HCT116 (cell line): ENCODE data around the gene SCGB3A1. TPM values are rescaled to one million over a fixed set of nuclear protein-coding genes. Genes with fewer than 3 reads are reported as not detected.

ENCODE experiments used
- ATAC-seq: fragments of 200-7000 bp; cut with Tn5 transposase; 2 replicates; pipeline ENCODE4 v1.9.1; 2020; ENCODE audit warnings: mild to moderate bottlenecking, moderate library complexity
- BruUV-seq: library from RNA; stranded (reverse); fragments of 400-500 nt; replicated peaks from 2 replicates; lab custom pipeline; 2021; lab: Mats Ljungman, UMichigan
- CTCF ChIA-PET: fragments of 300-600 bp; sonication (Branson Sonifier 250); formaldehyde crosslinking; loops from one replicate; lab custom pipeline; 2021; ENCODE audit warnings: antibody characterized with exemption; lab: Charles Lee
- POLR2A ChIA-PET: fragments of 300-600, 350-600 bp; sonication (Branson Sonifier 250); formaldehyde crosslinking; loops from one replicate; lab custom pipeline; 2021; ENCODE audit warnings: antibody characterized with exemption; lab: Charles Lee
- RAD21 ChIA-PET, 2 experiments: fragments of 300-600 bp; sonication (Branson Sonifier 250); formaldehyde crosslinking; loops; one replicate each; lab custom pipeline; 2023; ENCODE audit warnings: low total read pairs in 2 of 2; ENCODE audit not compliant: uncharacterized antibody in 2 of 2, unreplicated experiment in 2 of 2, low non-redundant PET in 1 of 2; lab: Charles Lee
- DNase-seq: peaks from one replicate; pipeline ENCODE4 v3.0.0-alpha.2; 2010; ENCODE audit warnings: low read depth, low spot score
- H2AFZ ChIP-seq: fragments of 200-600 bp; shearing (Covaris generic), sonication (generic); 2 replicates; pipeline ENCODE4 v1.6.1; 2017; ENCODE audit warnings: low read depth, mixed run types, mixed read lengths, antibody characterized with exemption, low read length; ENCODE audit not compliant: poor library complexity, severe bottlenecking
- H3K27ac ChIP-seq: 2 replicates; pipeline ENCODE4 v1.5.1; 2012; ENCODE audit warnings: low read depth, low read length
- H3K27me3 ChIP-seq: fragments of 200-600 bp; sonication (generic); 2 replicates; pipeline ENCODE4 v1.6.1; 2016; ENCODE audit warnings: mixed run types, low read length, mixed read lengths; ENCODE audit not compliant: insufficient read depth
- H3K36me3 ChIP-seq, 2 experiments: fragments of 200-500 bp in 1 of 2; fragments of 200-600 bp in 1 of 2; sonication (Bioruptor generic) in 1 of 2; sonication (generic) in 1 of 2; 2 replicates each; pipeline versions ENCODE4 v1.5.1 to v1.6.1; 2014 to 2016; ENCODE audit warnings: low read length in 2 of 2, inconsistent platforms in 1 of 2, mixed read lengths in 1 of 2, mixed run types in 1 of 2; ENCODE audit not compliant: insufficient read depth in 2 of 2, control insufficient read depth in 1 of 2
- H3K4me1 ChIP-seq, 2 experiments: fragments of 200-600 bp in 1 of 2; sonication (generic) in 1 of 2; 2 replicates each; pipeline versions ENCODE4 v1.5.1 to v1.6.1; 2012 to 2017; ENCODE audit warnings: low read length in 2 of 2, inconsistent platforms in 1 of 2, mild to moderate bottlenecking in 1 of 2, mixed read lengths in 1 of 2, mixed run types in 1 of 2, moderate library complexity in 1 of 2; ENCODE audit not compliant: insufficient read depth in 2 of 2, control insufficient read depth in 1 of 2
- H3K4me2 ChIP-seq: fragments of 200-600 bp; sonication (generic); 2 replicates; pipeline ENCODE4 v1.6.1; 2017; ENCODE audit warnings: mixed run types, low read length, mixed read lengths
- H3K4me3 ChIP-seq, 2 experiments: fragments of 200-600 bp in 1 of 2; sonication (generic) in 1 of 2; replicated peaks in 1 of 2; 2 replicates each; pipeline ENCODE4 v1.5.1; 2011 to 2016; ENCODE audit warnings: low read length in 2 of 2, control low read depth in 1 of 2, low read depth in 1 of 2, mild to moderate bottlenecking in 1 of 2, mixed read lengths in 1 of 2, mixed run types in 1 of 2
- H3K79me2 ChIP-seq: fragments of 200-600 bp; sonication (generic); 2 replicates; pipeline ENCODE4 v1.6.1; 2017; ENCODE audit warnings: mild to moderate bottlenecking, mixed run types, low read length, moderate library complexity, mixed read lengths; ENCODE audit not compliant: insufficient read depth
- H3K9ac ChIP-seq: fragments of 200-600 bp; sonication (generic); 2 replicates; pipeline ENCODE4 v1.6.1; 2016; ENCODE audit warnings: low read length, mixed read lengths
- H3K9me2 ChIP-seq: fragments of 200-600 bp; sonication (generic), shearing (Covaris generic); 2 replicates; pipeline ENCODE4 v1.6.1; 2017; ENCODE audit warnings: mixed run types, mild to moderate bottlenecking, moderate library complexity; ENCODE audit not compliant: insufficient read depth
- H3K9me3 ChIP-seq, 2 experiments: fragments of 200-500 bp in 1 of 2; fragments of 200-600 bp in 1 of 2; sonication (Bioruptor generic) in 1 of 2; sonication (generic) in 1 of 2; 2 replicates each; pipeline ENCODE4 v1.6.1; 2014 to 2017; ENCODE audit warnings: low read length in 2 of 2, mixed read lengths in 2 of 2, inconsistent platforms in 1 of 2, low read depth in 1 of 2, mild to moderate bottlenecking in 1 of 2, mixed run types in 1 of 2, moderate library complexity in 1 of 2; ENCODE audit not compliant: control insufficient read depth in 1 of 2, insufficient read depth in 1 of 2
- H4K20me1 ChIP-seq: fragments of 200-600 bp; sonication (generic), shearing (Covaris generic); 2 replicates; pipeline ENCODE4 v1.6.1; 2017; ENCODE audit warnings: mixed run types, mild to moderate bottlenecking, moderate library complexity; ENCODE audit not compliant: insufficient read depth
- CBX3 ChIP-seq: IDR thresholded peaks from 2 replicates; pipeline ENCODE4 v1.6.1; 2012; ENCODE audit warnings: low read depth
- EGR1 ChIP-seq: IDR thresholded peaks from 2 replicates; pipeline ENCODE4 v1.6.1; 2012; ENCODE audit warnings: low read depth
- EZH2 ChIP-seq: fragments of 200-600 bp; sonication (generic); IDR thresholded peaks from 2 replicates; pipeline ENCODE4 v1.6.1; 2017; ENCODE audit warnings: antibody characterized with exemption, mixed run types
- JUND ChIP-seq: IDR thresholded peaks from 2 replicates; pipeline ENCODE4 v1.6.1; 2012
- POLR2A ChIP-seq: IDR thresholded peaks from 2 replicates; pipeline ENCODE4 v1.7.0; 2011; ENCODE audit warnings: borderline replicate concordance; ENCODE audit not compliant: insufficient read depth, insufficient read length; ENCODE audit errors: extremely low read depth
- RAD21 ChIP-seq: IDR thresholded peaks from 2 replicates; pipeline ENCODE4 v1.6.1; 2012; ENCODE audit warnings: low read depth, mild to moderate bottlenecking
- SIN3A ChIP-seq: IDR thresholded peaks from 2 replicates; pipeline ENCODE4 v1.6.1; 2012; ENCODE audit warnings: low read depth
- SP1 ChIP-seq: IDR thresholded peaks from 2 replicates; pipeline ENCODE4 v1.6.1; 2012; ENCODE audit warnings: low read depth
- ZFX ChIP-seq: fragments of 450-650 bp; IDR thresholded peaks from 2 replicates; pipeline ENCODE4 v1.6.1; 2017
- intact Hi-C: fragments of 100-400 bp; cut with micrococcal nuclease; formaldehyde crosslinking; loops from 2 replicates; pipeline ENCODE4 v1.10.0; 2022
- total RNA-seq: library from RNA; stranded (reverse); gene quantifications from one replicate; pipeline ENCODE4 v1.2.1, GENCODE V29; 2021; ENCODE audit not compliant: unreplicated experiment
- TF ChIP-seq, protein P1 (sequence below): IDR thresholded peaks from 2 replicates; pipeline ENCODE4 v1.6.1; 2012

The SCGB3A1 gene
- total RNA-seq, 1 experiment from 2014 or later = not detected

DNA sequence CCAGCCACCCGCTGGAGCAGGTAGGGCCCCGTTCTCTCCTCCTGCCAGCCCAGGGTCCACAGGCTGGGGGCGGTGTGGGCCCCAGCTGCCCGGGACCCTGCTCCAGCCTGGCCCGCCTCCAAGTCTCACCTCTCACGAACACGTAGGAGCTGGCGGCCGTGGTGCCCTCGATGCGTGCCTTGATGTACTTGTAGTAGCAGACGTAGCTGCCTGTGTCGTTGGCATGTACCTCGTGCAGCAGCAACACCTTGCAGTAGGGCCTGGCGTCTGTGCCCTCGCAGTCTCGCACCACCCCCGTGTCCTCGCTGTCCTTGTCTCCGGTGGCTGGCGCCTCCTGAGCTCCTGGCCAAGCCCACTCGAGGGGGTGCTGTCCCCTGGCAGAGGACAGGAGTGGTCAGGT, 39.1 kb upstream of the SCGB3A1 start:
- no peak for ATAC-seq
- TF ChIP-seq SP1 (no peak), CBX3 (no peak), POLR2A (no peak), ZFX (no peak), JUND (no peak), EZH2 (no peak), SIN3A (no peak)
- no peaks in the 10 kb centered on the region for H3K9me2 ChIP-seq
- H3K27me3 ChIP-seq = no peaks in the 10 kb centered on the region
- no peak overlapping the region for H3K4me2 ChIP-seq
- ChIA-PET CTCF (no interaction called here), POLR2A (no interaction called here), RAD21 (no interaction called here)
- no peak overlapping the region for H3K4me3 ChIP-seq
- DNase-seq = no peak
- H3K27ac ChIP-seq = no peak overlapping the region
- no peaks in the 10 kb centered on the region for H3K36me3 ChIP-seq
- no peaks in the 10 kb centered on the region for H3K4me1 ChIP-seq
- no peak overlapping the region for H2AFZ ChIP-seq
- intact Hi-C loops = no loop called here
- no peak overlapping the region for H3K9ac ChIP-seq
- no peaks in the 10 kb centered on the region for H3K9me3 ChIP-seq
- H4K20me1 ChIP-seq = no peaks in the 10 kb centered on the region
- no TSS peak for BruUV-seq
- H3K79me2 ChIP-seq = no peaks in the 10 kb centered on the region

DNA sequence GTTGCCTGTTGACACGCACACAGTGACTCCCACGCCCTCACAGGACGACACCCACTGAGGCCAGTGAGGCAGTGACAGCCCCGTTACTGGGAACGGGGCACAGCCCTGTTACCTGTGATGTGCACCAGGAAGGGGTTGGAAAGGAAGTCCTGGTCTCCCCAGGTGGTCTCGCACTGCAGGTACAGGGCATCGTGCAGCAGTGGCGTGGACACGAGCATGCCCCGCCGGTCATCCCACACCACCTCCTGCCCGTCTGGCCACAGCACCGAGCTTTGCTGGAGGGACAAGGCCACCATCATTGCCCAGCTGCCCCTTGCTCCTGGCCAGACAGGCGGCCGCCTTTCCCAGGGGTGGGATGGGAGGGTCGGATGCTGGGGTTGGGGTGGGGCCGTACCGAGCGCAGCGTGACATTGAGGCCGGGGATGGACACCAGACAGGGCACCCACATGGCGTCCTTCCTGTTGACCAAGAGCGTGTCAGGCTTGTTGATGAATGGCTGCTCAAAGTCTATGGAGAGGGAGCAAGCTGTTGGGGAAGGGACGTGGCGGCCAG, 38.6 kb upstream of the SCGB3A1 start:
- H3K4me1 ChIP-seq = no peaks in the 10 kb centered on the region
- intact Hi-C loops = no loop called here
- ChIA-PET RAD21 (no interaction called here), CTCF (no interaction called here), POLR2A (no interaction called here)
- no peaks in the 10 kb centered on the region for H3K36me3 ChIP-seq
- no peaks in the 10 kb centered on the region for H3K9me2 ChIP-seq
- ATAC-seq = no peak
- H3K27ac ChIP-seq = no peak overlapping the region
- H3K9ac ChIP-seq = no peak overlapping the region
- no peak overlapping the region for H3K4me2 ChIP-seq
- no TSS peak for BruUV-seq
- H3K79me2 ChIP-seq = no peaks in the 10 kb centered on the region
- no peak overlapping the region for H3K4me3 ChIP-seq
- TF ChIP-seq EZH2 (no peak), EGR1 (no peak), RAD21 (no peak), SIN3A (no peak)
- TF ChIP-seq, protein P1, sequence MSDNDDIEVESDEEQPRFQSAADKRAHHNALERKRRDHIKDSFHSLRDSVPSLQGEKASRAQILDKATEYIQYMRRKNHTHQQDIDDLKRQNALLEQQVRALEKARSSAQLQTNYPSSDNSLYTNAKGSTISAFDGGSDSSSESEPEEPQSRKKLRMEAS = no peak
- no peaks in the 10 kb centered on the region for H3K9me3 ChIP-seq
- no peaks in the 10 kb centered on the region for H3K27me3 ChIP-seq
- DNase-seq = no peak
- no peaks in the 10 kb centered on the region for H4K20me1 ChIP-seq
- no peak overlapping the region for H2AFZ ChIP-seq
